RPMI8226 (cell line): ENCODE results near the gene LHB.
"Not testable (repeated sequence)": the region's sequence is repeated elsewhere in the genome, so short reads cannot be mapped to it uniquely, and the experiment has no call there.

Experiments used
- DNase-seq: peaks from one replicate; pipeline ENCODE4 v3.0.0-alpha.2; 2015

Gene LHB

DNA sequence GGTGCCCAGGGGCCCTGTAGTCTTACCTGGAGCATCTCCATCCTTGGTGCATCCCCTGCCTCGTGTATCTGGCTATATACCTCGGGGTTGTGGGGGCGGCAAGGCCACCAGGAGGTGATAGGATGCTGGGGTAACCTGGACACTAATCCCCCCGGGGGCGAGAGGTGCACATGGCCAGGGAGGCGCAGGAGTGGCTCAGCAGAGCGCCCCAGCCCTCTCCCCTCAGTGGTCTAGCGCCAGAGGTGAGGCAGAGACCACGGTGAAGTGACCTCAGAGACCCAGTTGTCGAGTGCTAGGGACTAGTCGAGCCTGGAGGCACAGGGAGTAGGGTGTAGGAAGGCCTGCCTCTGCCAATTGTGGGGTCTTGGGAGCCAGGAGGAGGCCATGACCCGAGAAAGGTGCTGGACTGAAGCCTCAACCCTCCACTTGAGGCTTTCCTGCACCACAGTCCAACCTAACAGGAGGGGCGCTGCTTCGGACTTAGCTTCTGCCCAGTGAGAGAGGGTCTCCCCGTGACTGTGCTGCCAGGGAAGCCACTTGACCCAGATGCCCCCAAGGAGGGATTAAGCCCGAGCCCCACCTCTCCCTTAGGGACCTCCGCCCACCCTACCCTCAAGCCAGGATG, at the start of gene LHB:
TSS of gene LHB (minus strand) at position 51 of the 625 bp plus-strand sequence. CDS start at position 41, 10 bp downstream.
- no peak for DNase-seq

DNA sequence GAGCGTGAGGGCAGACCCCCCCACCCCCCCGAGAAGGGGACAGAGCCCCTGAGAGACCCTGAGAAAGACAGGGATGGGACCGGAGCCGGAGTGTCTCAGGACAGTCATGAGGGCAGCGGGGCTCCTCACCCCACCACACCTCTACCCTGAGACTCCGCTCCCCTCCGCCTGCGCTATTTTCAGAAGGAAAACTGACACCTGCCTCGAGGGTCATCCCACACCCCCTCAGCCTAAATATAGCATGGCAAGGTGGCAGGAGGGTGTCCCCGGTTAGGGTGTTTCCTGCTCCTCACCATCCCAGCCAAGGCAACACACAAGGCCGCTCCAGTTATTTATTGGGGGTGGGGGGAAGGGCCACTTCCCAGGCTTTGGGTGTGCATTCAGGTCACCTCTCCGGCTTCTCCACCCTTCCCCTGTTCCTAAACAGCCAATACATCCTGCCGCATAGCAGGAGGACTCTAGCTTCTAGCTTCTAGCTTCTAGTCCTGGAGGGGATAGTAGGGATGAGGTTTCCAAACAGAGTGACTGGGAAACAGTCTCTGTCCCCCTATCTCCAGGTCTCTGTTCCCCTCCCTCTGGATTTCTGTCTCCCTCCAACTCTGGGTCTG, 49.1 kb upstream of the LHB start:
- no peak for DNase-seq

DNA sequence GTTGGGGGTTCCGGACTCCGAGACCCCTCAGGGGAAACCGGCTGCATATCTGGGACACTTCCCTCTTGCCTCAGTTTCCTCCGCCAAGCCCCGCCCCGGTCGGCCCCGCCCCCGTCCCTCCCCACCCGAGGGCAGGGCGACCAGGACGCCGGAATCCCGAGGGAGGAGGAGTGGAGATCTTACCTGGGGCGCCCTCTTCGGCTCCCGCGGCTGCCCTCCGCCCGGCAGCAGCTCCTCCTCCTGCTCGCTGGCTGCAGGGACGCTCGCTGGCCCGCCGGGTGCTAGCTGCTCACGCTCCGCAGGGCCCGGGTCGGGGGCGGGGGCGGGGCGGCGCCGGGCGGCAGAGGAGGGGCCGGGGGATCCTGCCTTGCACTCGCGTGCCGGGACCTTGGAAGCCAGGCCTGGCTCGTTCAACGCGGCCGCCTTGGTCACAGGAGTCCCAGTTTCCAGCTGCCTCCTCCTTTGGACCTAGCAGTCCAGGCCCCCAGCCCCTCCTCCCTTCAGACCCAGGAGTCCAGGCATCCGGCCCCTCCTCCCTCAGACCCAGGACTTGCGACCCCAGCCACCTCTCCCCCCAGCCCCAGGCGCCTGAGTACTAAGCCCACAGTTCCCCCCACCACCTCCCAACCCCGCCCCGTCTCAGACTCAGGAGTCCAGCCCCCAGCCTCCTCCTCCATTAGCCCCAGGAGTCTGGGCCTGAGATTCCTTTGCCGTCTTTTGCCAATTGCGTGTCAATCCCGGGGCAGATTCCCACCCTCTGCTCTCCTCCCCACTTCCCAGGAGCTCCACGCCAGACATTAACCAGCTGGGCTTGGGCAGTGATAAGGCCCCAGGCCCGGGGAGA, 48.1 kb upstream of the LHB start, which contains the start of gene NTF4:
TSS of gene NTF4 (minus strand) at position 51 of the 844 bp plus-strand sequence. CDS start 2,821 bp downstream, outside the sequence.
- peak; percentile 21 for DNase-seq

- DNase-seq = no peak
Observed at GRCh38 chr19:49064029-49064629, 47.2 kb upstream of the LHB start.

DNA sequence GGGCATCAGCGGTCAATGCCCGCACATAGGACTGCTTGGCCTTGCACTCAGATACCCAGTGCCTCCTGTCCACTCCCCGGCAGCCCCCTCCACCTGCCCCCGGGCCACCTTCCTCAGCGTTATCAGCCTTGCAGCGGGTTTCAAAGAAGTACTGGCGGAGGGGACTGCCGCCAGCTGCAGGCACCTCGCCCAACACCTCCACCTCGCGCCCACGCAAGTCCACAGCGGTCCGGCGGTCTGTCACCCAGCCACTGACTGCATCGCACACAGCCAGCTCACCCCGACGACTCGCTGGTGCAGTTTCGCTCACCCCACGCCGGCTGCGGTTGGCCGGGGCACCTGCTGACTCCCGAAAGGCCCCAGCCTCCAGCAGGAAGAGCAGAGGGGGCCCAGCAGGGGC, 44.6 kb upstream of the LHB start:
- peak; percentile 14 for DNase-seq

GRCh38 chr19:49061000-49061399, 44.1 kb upstream of the LHB start:
- no peak for DNase-seq

- DNase-seq = no peak
Observed at GRCh38 chr19:49059053-49059452, 42.2 kb upstream of the LHB start.

GRCh38 chr19:49058562-49058961, 41.7 kb upstream of the LHB start:
- DNase-seq = no peak

DNA sequence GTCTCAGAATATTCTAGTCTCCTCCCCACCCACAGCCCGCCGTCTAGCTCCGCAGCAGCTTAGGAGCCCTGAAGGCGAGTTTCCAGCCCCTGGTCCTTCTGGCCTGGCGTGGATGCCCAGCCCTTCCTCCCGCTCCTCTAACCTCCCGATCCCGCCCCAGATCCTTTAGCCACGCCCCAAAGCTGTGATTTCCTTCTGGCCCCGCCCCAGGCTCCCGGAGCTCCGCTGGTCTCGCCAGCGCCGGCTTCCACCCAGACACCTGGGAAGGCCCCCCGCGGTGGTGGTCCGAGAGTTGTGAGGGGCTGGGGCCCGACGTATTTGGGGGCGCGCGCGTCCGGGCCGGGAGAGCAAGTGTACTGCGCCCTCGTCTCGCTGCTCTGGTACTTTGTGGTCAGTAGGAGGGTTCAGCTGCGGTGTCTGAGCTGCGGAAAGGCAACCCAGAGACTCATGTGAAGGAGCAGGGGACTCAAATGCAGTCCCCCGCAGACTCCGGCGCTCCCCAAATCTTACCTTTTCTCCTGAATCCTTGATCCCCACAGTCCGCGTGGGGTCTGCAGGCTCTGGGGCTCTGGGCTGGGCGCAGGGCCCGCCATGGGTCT, 40.8 kb upstream of the LHB start, which contains the start of gene CGB7:
TSS of gene CGB7 (minus strand) at position 114 of the 599 bp plus-strand sequence. CDS start 2,374 bp downstream, outside the sequence.
- no peak for DNase-seq

GRCh38 chr19:49056902-49057596, 40.2 kb upstream of the LHB start:
- not testable (repeated sequence) for DNase-seq

DNA sequence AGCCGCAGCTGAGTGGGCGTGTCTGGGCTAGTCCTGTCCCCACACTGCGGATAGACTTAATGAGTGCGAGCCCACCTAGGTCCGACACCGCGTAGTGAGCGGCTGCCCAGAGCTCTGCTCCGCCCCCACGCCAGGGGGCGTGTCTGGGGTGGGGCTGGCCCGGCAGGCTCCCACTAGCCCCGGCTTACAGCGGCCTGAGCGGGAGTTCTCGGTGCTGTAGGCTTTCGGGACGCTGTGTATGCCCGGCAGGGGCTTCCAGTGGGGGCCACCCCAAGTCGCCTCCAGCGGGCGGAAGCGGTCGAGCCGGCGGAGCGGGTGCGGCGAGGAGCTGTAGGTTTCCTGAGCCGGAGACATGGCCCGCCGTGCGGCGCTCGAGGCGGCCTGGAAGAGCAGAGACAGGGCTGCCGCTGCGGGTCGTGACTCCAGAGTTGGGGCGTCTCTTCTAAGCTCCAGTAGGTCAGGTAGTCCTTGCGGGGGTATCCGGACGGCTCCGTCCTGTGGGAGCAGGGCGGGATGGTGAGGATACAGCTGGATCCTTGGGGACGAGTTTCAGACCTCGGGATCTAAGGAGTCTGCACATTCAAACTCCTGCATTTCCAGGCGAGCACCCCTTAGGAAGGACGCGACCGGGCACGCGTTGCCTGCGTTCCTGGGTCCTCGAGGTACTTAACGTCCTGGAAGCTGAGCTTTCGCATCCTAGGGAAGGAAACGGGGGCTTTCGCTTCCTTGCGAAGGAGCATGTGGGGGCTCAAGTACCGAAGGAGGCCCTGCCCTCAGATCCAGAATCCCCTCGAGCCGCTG, 39.4 kb upstream of the LHB start:
- peak; percentile 55 for DNase-seq

DNA sequence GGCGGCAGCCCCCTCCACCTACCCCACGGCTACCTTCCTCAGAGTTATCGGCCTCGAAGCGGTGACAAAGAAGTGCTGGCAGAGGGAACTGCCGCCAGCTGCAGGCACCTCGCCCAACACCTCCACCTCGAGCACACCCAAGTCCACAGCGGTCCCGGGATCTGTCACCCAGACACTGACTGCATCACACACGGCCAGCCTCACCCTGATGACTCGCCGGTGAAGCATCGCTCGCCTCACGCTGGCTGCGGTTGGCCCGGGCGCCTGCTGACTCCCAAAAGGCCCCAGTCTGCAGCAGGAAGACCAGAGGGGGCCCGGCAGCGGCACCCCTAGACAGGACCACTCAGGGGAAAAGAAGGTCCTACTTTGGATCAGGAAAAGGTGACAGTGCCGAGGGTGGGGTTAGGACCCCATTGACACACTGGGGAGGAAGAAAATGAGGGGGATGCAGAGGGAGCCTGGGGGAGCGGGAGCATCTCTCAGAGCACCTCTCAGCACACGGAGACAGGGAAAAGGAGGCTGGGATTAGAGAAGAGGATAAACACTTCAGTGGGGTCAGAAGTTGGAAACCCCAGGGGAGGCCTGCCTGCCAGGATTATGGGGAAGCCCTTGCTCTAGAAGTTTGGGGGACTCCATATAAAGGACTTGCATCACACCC, 33.6 kb upstream of the LHB start:
- DNase-seq = not testable (repeated sequence)

DNA sequence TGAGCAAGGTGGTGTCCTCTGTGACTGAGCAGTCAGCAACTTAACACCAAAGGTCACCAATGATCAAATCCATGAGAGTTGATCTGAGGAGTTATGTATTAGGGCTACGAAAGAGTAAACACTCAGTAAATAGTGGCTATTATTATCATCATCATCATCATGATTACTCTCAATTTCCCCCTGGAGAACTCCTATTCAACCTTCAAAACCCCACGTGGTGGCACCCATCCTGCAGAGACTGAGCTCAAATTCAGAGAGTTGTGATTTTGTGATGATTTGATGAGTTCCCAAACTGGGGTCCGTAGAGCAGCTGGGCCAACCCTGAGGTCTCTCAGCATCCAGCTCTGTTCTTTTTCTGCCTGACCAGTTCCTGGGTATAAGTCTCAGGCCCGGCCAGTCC, 32.9 kb upstream of the LHB start:
- not testable (repeated sequence) for DNase-seq

DNA sequence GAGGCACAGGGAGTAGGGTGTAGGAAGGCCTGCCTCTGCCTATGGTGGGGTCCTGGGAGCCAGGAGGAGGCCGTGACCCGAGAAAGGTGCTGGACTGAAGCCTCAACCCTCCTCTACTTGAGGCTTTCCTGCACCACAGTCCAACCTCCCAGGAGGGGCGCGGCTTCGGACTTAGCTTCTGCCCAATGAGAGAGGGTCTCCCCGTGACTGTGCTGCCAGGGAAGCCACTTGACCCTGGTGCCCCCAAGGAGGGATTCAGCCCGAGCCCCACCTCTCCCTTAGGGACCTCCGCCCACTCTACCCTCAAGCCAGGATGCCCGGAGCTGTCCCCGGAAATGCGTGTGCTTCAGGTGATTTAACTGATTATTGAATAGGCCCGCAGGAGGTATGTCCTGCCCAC, 32.1 kb upstream of the LHB start, which contains the start of gene CGB8:
TSS of gene CGB8 (minus strand) at position 101 of the 400 bp plus-strand sequence. CDS start 372 bp downstream, outside the sequence.
- not testable (repeated sequence) for DNase-seq

DNA sequence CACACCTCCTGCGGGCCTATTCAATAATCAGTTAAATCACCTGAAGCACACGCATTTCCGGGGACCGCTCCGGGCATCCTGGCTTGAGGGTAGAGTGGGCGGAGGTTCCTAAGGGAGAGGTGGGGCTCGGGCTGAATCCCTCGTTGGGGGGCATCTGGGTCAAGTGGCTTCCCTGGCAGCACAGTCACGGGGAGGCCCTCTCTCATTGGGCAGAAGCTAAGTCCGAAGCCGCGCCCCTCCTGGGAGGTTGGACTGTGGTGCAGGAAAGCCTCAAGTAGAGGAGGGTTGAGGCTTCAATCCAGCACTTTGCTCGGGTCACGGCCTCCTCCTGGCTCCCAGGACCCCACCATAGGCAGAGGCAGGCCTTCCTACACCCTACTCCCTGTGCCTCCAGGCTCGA, 26.7 kb upstream of the LHB start, which contains the start of gene CGB5:
TSS of gene CGB5 (plus strand) at position 301 of the 400 bp plus-strand sequence. CDS start 362 bp downstream, outside the sequence.
- not testable (repeated sequence) for DNase-seq

DNA sequence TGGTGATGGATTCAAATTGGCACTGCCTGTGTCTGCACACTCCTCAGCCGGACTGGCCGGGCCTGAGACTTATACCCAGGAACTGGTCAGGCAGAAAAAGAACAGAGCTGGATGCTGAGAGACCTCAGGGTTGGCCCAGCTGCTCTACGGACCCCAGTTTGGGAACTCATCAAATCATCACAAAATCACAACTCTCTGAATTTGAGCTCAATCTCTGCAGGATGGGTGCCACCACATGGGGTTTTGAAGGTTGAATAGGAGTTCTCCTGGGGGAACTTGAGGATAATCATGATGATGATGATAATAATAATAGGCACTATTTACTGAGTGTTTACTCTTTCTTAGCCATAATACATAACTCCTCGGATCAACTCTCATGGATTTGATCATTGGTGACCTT, 25.8 kb upstream of the LHB start:
- DNase-seq = not testable (repeated sequence)

- DNase-seq = no peak
Observed at GRCh38 chr19:49042177-49042576, 25.3 kb upstream of the LHB start.

DNA sequence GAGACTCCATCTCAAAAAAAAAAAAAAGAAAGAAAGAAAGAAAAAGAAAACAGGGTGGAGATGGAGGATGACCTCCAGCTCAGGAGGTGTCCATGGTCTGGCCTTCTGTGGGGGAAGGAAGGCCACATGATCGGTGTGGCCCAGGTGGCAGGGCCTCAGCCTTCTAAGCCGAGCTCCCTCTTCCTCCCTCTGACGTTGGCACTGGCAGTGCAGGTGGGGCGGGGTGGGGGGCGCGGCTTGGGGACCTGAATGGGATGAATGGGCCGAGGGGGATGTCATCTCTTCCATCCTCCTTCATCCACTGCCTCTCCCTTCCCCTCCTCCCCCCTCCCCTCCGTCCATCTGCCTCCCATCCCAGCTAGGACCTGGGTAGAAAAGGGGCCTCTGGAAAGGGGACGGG, 22.8 kb upstream of the LHB start:
- DNase-seq = not testable (repeated sequence)

- not testable (repeated sequence) for DNase-seq
Observed at GRCh38 chr19:49038557-49039276, 21.8 kb upstream of the LHB start.

DNA sequence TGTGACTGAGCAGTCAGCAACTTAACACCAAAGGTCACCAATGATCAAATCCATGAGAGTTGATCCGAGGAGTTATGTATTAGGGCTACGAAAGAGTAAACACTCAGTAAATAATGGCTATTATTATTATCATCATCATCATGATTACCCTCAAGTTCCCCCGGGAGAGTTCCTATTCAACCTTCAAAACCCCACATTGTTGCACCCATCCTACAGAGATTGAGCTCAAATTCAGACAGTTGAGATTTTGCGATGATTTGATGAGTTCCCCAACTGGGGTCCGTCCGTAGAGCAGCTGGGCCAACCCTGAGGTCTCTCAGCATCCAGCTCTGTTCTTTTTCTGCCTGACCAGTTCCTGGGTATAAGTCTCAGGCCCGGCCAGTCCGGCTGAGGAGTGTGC, 21.2 kb upstream of the LHB start:
- DNase-seq = not testable (repeated sequence)
